ENCODE results near the gene CACNB2. TPM values are rescaled to one million over a fixed set of nuclear protein-coding genes. Genes with fewer than 3 reads are reported as not detected.

The CACNB2 gene
- total RNA-seq (2014; rRNA removed; shearing (Covaris generic)), result 0.13 and 0.19 TPM in 2 replicates

DNA sequence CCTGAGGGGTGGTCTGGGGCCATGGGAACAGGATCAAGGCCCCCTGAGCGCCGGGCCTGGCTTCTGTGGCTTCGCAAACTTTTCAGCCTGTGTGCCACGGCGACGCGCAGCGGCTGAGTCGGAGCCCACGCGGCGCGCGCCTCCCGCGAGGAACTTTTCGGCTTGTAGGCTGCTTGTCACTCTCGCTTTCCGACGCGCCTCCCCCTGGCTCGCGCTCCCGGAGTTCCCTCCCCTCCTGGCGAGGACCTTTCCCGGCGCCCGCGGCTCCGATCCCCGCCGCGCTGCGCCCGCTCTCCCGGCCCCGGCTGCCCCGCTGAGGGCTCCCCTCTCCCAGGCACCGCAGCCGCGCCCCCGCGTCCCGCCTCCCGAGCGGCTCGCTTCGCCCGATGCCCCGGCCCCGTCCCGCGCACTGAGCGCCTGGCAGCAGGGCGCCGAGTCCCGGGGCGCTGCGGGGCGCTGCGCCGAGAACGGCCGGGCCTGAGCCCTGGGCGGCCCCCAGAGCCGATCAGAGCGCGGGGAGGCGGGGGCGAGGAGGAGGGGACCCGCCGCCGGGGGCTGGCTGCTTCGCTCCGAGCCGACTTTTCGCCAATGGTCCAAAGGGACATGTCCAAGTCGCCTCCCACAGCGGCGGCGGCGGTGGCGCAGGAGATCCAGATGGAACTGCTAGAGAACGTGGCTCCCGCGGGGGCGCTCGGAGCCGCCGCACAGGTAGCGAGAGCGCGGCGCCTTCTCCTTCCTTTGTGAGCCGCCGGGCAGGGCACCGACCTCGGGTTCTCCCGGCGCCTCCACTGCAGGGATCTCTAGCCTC, at the start of gene CACNB2:
TSS of gene CACNB2 (plus strand) at position 276 of the 808 bp plus-strand sequence.

Other genes with a start within 250 kb of the CACNB2 start
- not detected in 2 replicates for gene SLC39A12, start 188.5 kb upstream of the CACNB2 start, total RNA-seq (2014; rRNA removed; shearing (Covaris generic))